Glomerular visceral epithelial cell (primary cell): ENCODE data around the gene TMED10.

Experiments used
- DNase-seq: peaks from one replicate; pipeline ENCODE4 v3.0.0-alpha.2; 2016; ENCODE audit errors: extremely low spot score

The TMED10 gene

GRCh38 chr14:75176142-75176820, at the start of gene TMED10:
TSS of gene TMED10 (minus strand) at chr14:75176612. CDS start at chr14:75176579, 33 bp downstream.
- peak; percentile 88 for DNase-seq

DNA sequence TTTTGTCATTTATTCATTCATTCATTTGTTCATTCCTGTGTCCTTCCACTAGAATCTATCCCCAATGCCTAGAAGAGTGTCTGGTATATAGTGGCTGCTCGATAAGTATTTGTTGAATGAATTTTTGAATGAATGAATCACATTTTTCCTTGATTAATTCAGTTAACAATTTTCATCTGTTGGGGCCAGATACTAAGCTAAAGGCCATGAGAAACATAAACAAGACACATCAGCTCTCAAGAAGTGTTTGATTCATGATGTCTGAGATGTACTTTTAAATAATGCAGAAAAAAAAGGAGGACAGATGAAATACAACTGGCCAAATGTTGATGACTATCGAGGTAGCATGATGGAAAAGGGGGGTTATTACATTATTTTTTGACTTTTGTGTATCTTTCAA, 48.1 kb upstream of the TMED10 start:
- DNase-seq: no peak

- peak; percentile 38 for DNase-seq
Measured at GRCh38 chr14:75223664-75224154, 47.3 kb upstream of the TMED10 start.

DNA sequence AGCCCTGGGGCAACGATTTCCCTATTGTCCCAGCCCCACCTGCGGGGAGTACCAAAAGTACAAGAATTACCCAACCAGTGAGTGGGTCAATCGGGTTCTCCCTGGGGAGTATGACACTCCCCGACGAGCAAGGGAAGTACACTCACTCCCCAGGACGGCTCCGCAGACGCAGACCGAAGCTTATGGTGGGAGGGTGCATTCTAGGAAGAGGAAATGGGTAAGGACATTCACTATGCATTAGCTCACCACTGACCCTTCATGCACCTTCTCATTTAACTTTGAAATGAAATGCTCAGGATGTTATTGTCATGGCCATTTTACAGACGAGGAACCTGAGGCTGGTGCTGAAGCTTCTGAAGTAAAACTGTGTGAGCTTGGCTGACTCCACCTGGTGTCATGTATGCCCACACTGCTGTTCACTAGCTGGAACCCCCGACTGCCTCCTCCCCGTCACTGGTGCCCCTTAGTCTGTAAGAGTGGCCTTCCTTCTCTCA, 45.8 kb upstream of the TMED10 start:
- peak; percentile 64 for DNase-seq

DNA sequence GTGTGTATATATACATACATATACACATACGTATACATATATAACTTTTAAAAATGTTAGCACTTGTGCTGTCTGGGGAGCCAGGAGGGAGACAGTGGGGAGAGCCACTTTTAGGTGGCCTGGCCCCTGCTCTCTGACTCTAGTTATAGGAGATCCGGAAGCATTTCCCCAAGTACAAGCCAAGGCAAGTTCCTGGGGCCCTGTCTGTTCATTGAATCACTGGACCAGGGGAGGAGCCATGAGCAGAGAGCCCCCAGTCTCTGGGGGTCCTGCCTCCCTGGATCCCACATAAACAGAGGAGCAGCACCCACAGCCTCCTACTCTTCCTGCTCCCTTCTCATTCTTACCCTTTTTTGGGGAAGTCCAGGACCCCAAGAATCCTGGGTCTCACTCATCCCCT, 45.4 kb upstream of the TMED10 start:
- no peak for DNase-seq

- no peak for DNase-seq
Measured at GRCh38 chr14:75220156-75220555, 43.7 kb upstream of the TMED10 start.

DNA sequence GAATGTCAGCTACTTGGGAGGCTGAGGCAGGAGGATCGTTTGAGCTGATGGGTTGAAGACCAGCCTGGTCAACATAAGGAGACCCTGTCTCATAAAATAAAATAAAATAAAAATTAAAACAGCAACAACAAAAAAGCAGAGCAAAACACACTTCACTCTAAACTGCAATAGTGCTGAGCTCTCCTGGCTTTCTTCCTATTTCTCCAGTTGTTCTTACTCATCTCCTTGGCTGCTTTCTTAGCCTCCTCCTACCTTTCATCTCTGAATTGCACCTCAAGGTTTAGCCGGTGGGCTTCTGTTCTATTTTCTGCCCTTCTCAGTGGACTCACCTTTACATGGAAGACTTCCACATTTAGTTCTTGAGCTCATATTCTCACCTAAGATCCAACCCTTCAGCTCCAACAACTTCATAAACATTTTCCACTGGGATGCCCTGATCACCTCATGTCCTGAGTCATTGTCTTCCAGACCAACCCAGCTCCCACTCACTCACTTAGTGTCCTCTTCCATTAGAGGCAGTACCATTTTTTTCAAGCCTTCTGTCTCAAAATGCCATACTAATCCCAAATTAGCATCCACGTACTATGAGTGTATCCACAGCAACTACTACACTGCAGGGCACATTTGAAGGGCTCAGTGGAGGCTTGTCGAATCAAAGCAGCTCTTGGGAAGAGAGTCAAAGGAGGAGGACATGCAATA, 41.2 kb upstream of the TMED10 start:
- DNase-seq: no peak

DNA sequence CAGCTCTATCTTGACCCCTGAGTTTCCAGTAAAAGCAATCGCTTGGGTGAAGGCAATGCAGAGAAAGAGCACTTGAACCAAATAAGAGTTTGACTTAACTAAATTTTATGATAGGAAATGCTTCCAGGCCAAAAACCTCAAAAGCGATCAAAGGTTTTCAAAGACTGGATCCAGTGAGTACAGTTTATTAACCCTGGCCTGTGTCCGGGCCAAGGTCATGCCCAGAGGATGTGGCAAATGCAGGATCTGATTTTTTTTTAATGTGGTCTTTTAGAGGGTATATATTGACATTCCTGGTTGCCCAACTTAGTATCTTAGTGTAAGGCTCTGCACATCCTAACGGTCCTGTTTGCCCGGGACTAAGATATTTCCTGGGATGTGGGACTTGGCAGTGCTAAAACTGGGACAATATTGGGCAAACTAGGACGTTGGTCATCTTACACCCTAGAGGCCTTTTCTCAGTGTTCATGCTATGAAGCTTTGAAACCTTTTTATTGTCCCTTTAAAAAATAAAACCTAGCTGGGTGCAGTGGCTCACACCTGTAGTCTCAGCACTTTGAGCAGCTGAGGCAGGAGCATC, 40.1 kb upstream of the TMED10 start:
- no peak for DNase-seq

GRCh38 chr14:75215520-75215919, 39.1 kb upstream of the TMED10 start:
- DNase-seq: no peak

GRCh38 chr14:75214558-75214957, 38.1 kb upstream of the TMED10 start:
- no peak for DNase-seq

DNA sequence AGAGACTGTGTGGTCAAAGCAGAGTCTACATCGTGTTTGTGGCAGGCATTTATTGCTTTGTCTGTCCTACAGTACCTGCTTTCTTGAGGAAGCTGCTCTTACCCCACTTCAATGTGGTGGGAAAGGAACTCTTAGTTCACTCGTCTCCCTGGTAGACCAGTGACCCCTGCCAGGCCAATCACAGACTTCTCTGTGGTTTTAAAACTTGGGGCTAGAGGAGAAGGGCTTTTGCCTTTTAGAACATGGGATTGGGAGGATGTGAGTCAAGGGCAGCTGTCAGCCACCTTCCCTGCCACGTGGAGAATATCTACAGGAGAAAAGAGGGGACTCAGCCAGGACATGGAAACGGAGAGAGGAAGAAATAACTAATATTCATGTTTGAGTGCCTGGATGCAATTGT, 36.8 kb upstream of the TMED10 start:
- no peak for DNase-seq

GRCh38 chr14:75208843-75209242, 32.4 kb upstream of the TMED10 start:
- DNase-seq: no peak

DNA sequence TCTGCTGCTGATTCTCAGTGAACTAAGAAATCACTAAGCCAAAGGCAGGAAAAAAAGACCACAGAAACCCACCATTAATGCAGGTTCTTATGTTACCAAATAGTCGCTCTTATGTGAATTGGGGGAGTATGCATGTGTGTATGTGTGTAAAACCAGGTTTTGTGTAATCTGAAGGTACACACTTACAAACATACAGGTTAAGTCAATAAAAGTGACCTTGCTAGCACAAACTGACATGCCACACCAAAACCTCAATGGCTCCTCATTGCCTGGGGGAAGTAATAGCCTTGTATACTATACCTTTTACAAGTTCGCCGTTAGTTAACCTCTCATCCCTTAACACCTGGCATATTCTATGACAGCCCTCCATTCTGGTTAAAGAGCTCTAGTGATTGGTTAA, 29.8 kb upstream of the TMED10 start:
- no peak for DNase-seq

GRCh38 chr14:75205591-75205990, 29.2 kb upstream of the TMED10 start:
- DNase-seq: peak; percentile 22

GRCh38 chr14:75204116-75204515, 27.7 kb upstream of the TMED10 start:
- no peak for DNase-seq

DNA sequence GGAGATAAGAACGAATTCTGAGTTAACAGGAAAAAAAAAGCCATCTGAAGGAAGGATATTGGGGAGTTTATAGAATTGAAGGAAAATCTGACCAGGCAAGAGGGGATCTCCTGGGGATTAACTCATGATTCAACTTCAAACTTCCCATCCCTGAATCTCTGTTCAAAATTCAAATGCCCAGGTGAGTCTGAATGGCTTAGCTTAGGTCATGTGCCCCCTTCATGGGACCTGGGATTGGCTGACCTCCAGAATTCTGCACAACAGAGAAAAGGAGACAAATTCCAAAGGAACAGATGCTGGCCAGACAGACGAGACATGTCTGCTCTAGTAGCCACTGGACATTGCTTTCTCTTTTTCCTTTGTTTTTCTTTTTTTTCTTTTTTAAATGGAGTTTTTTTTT, 26.2 kb upstream of the TMED10 start:
- no peak for DNase-seq

DNA sequence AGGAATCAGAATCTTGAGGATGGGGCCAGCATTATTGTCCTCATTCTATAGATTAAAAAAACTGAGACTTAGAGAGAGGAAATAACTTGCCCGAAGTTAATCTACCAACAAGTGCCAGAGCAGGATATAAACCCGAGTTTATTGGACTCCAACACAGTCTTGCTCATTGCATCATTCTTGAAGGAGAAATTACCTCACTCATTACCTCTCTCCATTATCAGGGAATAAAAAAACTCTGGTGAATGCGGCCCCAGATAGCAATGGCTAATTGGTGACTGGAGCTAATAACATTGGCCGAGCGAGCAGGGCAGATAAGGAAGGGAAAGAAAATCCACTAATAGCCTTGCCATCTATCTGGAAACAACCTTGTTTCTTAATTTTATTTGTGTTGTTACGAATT, 24.7 kb upstream of the TMED10 start:
- no peak for DNase-seq

DNA sequence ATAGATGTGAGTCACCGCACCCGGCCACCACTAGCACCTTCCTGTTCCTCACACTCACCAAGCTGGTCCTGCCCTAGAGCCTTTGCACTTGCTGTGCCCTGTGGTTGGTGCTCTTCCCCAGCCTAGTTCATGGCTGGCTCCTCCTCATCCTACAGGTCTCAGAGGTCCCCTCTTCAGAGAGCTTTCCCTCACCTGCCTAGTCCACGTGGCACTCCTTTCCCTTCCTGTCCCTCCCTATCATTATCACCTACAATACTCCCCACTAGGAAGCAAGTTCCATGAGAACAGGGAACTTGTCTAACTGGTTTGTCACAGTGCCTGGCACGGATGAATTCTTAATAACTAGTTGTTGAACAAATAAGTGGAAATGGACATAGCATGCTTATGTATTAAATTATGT, 24.0 kb upstream of the TMED10 start:
- DNase-seq: no peak

DNA sequence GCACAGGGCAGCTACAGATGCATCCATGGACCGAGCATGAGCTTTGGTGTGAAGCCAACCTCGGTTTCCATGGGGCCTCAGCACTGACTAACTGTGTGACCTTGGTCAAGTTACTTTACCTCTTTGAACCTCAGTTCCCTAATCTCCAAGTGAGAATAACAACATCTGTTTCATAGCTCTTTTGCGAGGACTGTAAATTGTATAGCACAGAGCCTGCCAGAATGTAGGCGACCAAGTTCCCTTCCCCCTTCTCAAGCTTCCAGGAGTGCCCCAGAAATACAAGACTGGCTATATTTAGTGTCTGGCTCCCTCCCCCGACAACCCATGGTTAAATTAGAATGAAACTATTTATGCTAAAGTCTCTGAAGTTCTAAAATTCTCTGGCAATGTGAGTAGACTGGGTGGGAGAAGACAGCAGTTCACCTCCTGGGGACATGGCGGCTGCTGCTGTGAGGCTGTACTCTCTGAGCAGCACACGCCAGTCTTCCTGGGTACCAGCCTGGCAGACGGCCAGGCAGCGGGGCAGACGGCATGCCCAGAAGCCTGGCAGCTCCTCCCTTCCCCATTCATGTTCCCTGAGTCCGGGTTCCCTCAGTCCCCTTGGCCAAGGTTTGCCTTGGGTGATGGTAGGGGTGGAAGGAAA, 22.0 kb upstream of the TMED10 start:
- no peak for DNase-seq

- no peak for DNase-seq
Measured at GRCh38 chr14:75197338-75197737, 20.9 kb upstream of the TMED10 start.

- no peak for DNase-seq
Measured at GRCh38 chr14:75196468-75196867, 20.1 kb upstream of the TMED10 start.

- DNase-seq: no peak
Measured at GRCh38 chr14:75196064-75196463, 19.7 kb upstream of the TMED10 start.
